Progenitor cell of endocrine pancreas (in vitro differentiated cells): Measurements from ENCODE around the gene CRYL1. TPM values are rescaled to one million over a fixed set of nuclear protein-coding genes. Genes with fewer than 3 reads are reported as not detected.

Experiments used
- DNase-seq: peaks from one replicate; pipeline ENCODE4 v3.0.0; 2021; ENCODE audit warnings: low spot score; ENCODE audit not compliant: unreplicated experiment
- H3K27ac Mint-ChIP-seq: 2 replicates; pipeline ENCODE4 v1.8.0; 2021; ENCODE audit warnings: mild to moderate bottlenecking, moderate library complexity, mixed read lengths
- H3K27me3 Mint-ChIP-seq: 2 replicates; pipeline ENCODE4 v1.8.0; 2021; ENCODE audit warnings: mixed read lengths
- H3K36me3 Mint-ChIP-seq: 2 replicates; pipeline ENCODE4 v1.8.0; 2022; ENCODE audit warnings: mixed read lengths; ENCODE audit not compliant: insufficient read depth
- H3K4me1 Mint-ChIP-seq: 2 replicates; pipeline ENCODE4 v1.8.0; 2021; ENCODE audit warnings: low read depth, mixed read lengths
- H3K4me3 Mint-ChIP-seq: 2 replicates; pipeline ENCODE4 v1.8.0; 2021; ENCODE audit warnings: low read depth, mild to moderate bottlenecking, moderate library complexity, mixed read lengths
- H3K9me3 Mint-ChIP-seq: 2 replicates; pipeline ENCODE4 v1.8.0; 2021; ENCODE audit warnings: low read depth, mixed read lengths
- CTCF ChIP-seq: fragments of 200-600 bp; sonication (generic); IDR thresholded peaks from one replicate; pipeline ENCODE4 v1.5.0; 2021; ENCODE audit warnings: antibody characterized with exemption, mild to moderate bottlenecking; ENCODE audit not compliant: unreplicated experiment
- total RNA-seq: library from RNA; stranded (reverse); gene quantifications from 2 replicates; pipeline ENCODE4 v1.2.1, GENCODE V29; 2021

Gene CRYL1
- total RNA-seq, 1 donor from 2014 or later = 11.7 TPM

GRCh38 chr13:20567881-20568528, 42.3 kb upstream of the CRYL1 start:
- Mint-ChIP-seq H3K9me3 (peaks cover 9% of the 10 kb centered on the region), H3K4me1 (peaks cover 7% of the 10 kb centered on the region), H3K4me3 (peak overlapping the region; percentile 95), H3K27ac (peak overlapping the region; percentile 99), H3K36me3 (peaks cover 21% of the 10 kb centered on the region), H3K27me3 (no peaks in the 10 kb centered on the region)
- no peak for TF ChIP-seq CTCF
- no peak for DNase-seq

- peak; percentile 84 for DNase-seq
- Mint-ChIP-seq H3K4me3 (peak within 1 kb of the TSS; percentile 95), H3K36me3 (peaks cover 18% of the 10 kb centered on the region), H3K9me3 (peaks cover 9% of the 10 kb centered on the region), H3K27ac (peak within 1 kb of the TSS; percentile 99), H3K4me1 (peaks cover 7% of the 10 kb centered on the region), H3K27me3 (no peaks in the 10 kb centered on the region)
- TF ChIP-seq CTCF = no peak
Measured at GRCh38 chr13:20566898-20567874, 41.5 kb upstream of the CRYL1 start, which contains the start of gene IFT88. Gene IFT88 (plus strand): TSS chr13:20567157. CDS start chr13:20574386, 7,229 bp downstream.

- H3K4me1 Mint-ChIP-seq = peaks cover 7% of the 10 kb centered on the region
- DNase-seq = no peak
Measured at GRCh38 chr13:20566468-20566897, 40.8 kb upstream of the CRYL1 start.

GRCh38 chr13:20565115-20565736, 39.6 kb upstream of the CRYL1 start:
- Mint-ChIP-seq H3K27ac (no peak overlapping the region), H3K4me3 (peak overlapping the region; percentile 56), H3K4me1 (peaks cover 12% of the 10 kb centered on the region), H3K27me3 (no peaks in the 10 kb centered on the region), H3K36me3 (peaks cover 10% of the 10 kb centered on the region), H3K9me3 (peaks cover 9% of the 10 kb centered on the region)
- no peak for TF ChIP-seq CTCF
- DNase-seq = no peak

More at GRCh38 chr13:20566468-20566897, 40.8 kb upstream of the CRYL1 start:
- TF ChIP-seq CTCF = no peak
- Mint-ChIP-seq H3K36me3 (peaks cover 14% of the 10 kb centered on the region), H3K9me3 (peaks cover 9% of the 10 kb centered on the region), H3K27ac (peak overlapping the region; percentile 97), H3K4me3 (peak overlapping the region; percentile 95), H3K27me3 (no peaks in the 10 kb centered on the region)

GRCh38 chr13:20561741-20562140, 36.1 kb upstream of the CRYL1 start:
- Mint-ChIP-seq H3K4me1 (peaks cover 16% of the 10 kb centered on the region), H3K36me3 (peaks cover 6% of the 10 kb centered on the region), H3K27ac (no peak overlapping the region), H3K9me3 (peaks cover 9% of the 10 kb centered on the region), H3K4me3 (no peak overlapping the region), H3K27me3 (no peaks in the 10 kb centered on the region)
- TF ChIP-seq CTCF = no peak
- no peak for DNase-seq
